Activated CD4-positive, alpha-beta memory T cell treated with anti-CD3 and anti-CD28 coated beads, Interleukin-2, amount 10 ng/mL, durations not matched to agents 7 days and 5 days (primary cell): ENCODE data around the gene GUK1. TPM values are rescaled to one million over a fixed set of nuclear protein-coding genes. Genes with fewer than 3 reads are reported as not detected.

Source experiments
- CTCF ChIA-PET: fragments of 350-600 bp; sonication (Branson Sonifier 250); formaldehyde crosslinking; loops from one replicate; lab custom pipeline; 2021; ENCODE audit warnings: antibody characterized with exemption, inconsistent platforms; lab: Charles Lee
- POLR2A ChIA-PET: fragments of 350-600 bp; sonication (Branson Sonifier 250); formaldehyde crosslinking; loops from one replicate; lab custom pipeline; 2021; ENCODE audit warnings: antibody characterized with exemption; lab: Charles Lee
- DNase-seq: peaks from one replicate; pipeline ENCODE4 v3.0.0-alpha.2; 2020
- H3K27ac Mint-ChIP-seq: one replicate; pipeline ENCODE4 v1.8.0; 2021; ENCODE audit warnings: mild to moderate bottlenecking, mixed read lengths
- H3K27me3 Mint-ChIP-seq: one replicate; pipeline ENCODE4 v1.8.0; 2021; ENCODE audit warnings: mixed read lengths
- H3K36me3 Mint-ChIP-seq: one replicate; pipeline ENCODE4 v1.8.0; 2021; ENCODE audit warnings: low read depth, mixed read lengths
- H3K4me1 Mint-ChIP-seq: one replicate; pipeline ENCODE4 v1.8.0; 2021; ENCODE audit warnings: mixed read lengths
- H3K4me3 Mint-ChIP-seq: one replicate; pipeline ENCODE4 v1.8.0; 2021; ENCODE audit warnings: mild to moderate bottlenecking, mixed read lengths
- H3K9me3 Mint-ChIP-seq: one replicate; pipeline ENCODE4 v1.8.0; 2021; ENCODE audit warnings: mixed read lengths
- total RNA-seq, 2 experiments: library from RNA; stranded (reverse); gene quantifications; one replicate each; pipeline ENCODE4 v1.2.3, GENCODE V29; 2021

The GUK1 gene
- total RNA-seq, 2 experiments from 2014 or later = 280 to 284 TPM

DNA sequence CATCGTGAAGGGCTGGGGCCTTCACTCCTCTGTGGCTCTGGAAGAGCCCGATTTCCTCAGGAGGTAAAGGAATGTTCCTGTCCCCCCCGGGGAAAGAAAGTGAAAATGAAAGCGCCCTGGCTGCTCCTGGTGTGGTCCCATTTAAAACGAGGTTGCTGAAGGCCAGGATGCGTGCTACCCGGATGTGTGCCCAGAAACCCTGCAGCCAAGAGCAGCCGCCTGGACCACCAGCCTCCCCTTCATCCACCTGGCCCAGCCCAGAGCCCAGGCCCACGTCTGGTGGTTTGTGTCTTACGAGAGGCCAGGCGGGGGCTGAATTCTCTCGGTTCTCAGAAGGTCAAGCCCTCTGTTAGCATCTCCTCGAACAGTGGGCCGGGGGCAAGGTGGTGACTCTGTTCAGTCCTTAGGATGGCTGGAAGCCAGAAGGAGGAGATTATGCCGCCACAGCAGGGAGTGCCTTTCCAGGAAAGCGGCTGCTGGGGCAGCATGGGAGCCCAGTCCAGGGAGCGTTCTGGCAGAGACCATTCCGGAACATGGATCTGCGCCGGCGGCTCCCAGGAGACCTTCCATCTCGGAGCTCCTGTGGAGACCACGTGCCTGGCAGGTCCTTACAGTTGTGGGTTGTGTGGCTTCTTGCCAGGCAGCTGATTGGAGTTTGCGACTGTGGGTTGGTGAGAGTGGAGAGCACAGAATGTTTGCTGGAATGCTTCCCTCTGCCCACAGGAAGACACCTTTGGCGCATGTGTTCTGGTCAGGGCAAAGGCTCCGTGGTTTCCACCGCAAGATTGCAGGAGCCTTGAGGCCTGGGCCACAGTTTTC is 1.4 kb downstream of the GUK1 start:
- peak overlapping the region; percentile 98 for H3K27ac Mint-ChIP-seq
- no peaks in the 10 kb centered on the region for H3K9me3 Mint-ChIP-seq
- H3K4me1 Mint-ChIP-seq = peaks cover 36% of the 10 kb centered on the region
- ChIA-PET CTCF (interaction anchor here (7.7 kb wide), 1 partner anchor 24 kb away, joined by 50 read pairs; the partner anchor contains the start of gene IBA57), POLR2A (interaction anchor here (1.0 to 10.2 kb wide), 8 partner anchors 8 to 345 kb away, joined by 3 to 95 read pairs (median 4); partner anchors contain the start of genes IBA57 and TRIM11)
- peak; percentile 58 for DNase-seq
- H3K36me3 Mint-ChIP-seq = peaks cover 28% of the 10 kb centered on the region
- H3K27me3 Mint-ChIP-seq = peaks cover 9% of the 10 kb centered on the region
- peak overlapping the region; percentile 99 for H3K4me3 Mint-ChIP-seq

DNA sequence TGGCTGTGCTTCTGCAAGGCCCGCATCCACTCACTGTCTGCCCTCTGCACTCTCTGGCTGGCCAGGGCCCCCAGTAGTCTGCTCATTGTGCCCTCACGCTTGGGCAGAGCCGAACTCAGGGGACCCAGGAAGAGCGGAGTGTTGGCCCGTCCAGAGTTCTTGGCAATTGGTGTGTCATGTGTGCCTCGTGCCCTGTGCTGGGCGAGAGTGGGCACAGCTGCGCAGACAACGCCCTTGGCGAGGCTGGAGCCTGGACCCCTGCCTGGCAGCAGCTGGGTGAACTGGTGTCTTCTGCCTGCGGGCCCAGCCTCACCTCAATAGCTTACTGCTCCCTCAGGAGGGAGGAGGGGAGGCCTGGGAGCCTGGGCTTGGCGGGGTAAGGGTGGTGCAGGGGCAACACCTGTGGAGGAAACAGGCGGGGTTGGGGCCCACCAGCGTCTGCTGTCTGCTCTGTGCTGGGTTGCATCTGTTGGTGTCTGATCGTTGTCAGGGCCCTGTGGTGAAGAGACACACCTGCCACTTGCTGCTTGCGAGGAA is 2.1 kb downstream of the GUK1 start:
- peak; percentile 15 for DNase-seq
- H3K36me3 Mint-ChIP-seq = peaks cover 28% of the 10 kb centered on the region
- H3K27ac Mint-ChIP-seq = peak overlapping the region; percentile 98
- peaks cover 1% of the 10 kb centered on the region for H3K27me3 Mint-ChIP-seq
- POLR2A ChIA-PET = interaction anchor here (1.0 to 10.2 kb wide), 4 partner anchors 10 to 264 kb away, joined by 4 to 95 read pairs (median 4); partner anchors contain the start of genes ARF1, IBA57 and TRIM11
- CTCF ChIA-PET = interaction anchor here (1.8 to 7.7 kb wide), 2 partner anchors 11 to 24 kb away, joined by 7 to 50 read pairs; partner anchors contain the start of gene IBA57
- H3K9me3 Mint-ChIP-seq = no peaks in the 10 kb centered on the region
- H3K4me3 Mint-ChIP-seq = peak overlapping the region; percentile 99
- H3K4me1 Mint-ChIP-seq = peaks cover 35% of the 10 kb centered on the region

DNA sequence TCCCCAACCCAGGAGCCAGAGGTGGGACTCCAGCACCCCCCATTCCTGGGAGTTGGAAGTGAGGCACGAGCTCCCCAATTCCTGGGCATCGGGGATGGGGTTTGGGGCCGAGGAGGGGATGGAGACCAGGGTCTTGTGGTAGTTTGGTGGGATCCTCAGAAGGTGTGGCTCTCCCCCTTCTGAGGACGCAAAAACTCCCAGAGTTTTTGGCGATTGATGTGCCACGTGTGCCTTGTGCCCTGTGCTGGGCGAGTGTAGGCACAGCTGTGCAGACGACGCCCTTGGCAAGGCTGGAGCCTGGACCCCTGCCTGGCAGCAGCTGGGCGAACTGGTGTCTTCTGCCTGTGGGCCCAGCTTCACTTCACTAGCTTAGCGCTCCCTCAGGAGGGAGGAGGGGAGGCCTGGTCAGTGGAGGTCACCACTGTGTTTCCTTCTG is 2.6 kb downstream of the GUK1 start:
- peaks cover 34% of the 10 kb centered on the region for H3K4me1 Mint-ChIP-seq
- H3K4me3 Mint-ChIP-seq = peak overlapping the region; percentile 99
- peaks cover 28% of the 10 kb centered on the region for H3K36me3 Mint-ChIP-seq
- no peaks in the 10 kb centered on the region for H3K27me3 Mint-ChIP-seq
- CTCF ChIA-PET = interaction anchor here (1.8 to 7.7 kb wide), 2 partner anchors 12 to 23 kb away, joined by 7 to 50 read pairs; partner anchors contain the start of gene IBA57
- no peaks in the 10 kb centered on the region for H3K9me3 Mint-ChIP-seq
- DNase-seq = no peak
- POLR2A ChIA-PET = interaction anchor here (1.3 to 10.2 kb wide), 3 partner anchors 9 to 60 kb away, joined by 4 to 95 read pairs (median 4); partner anchors contain the start of genes ARF1 and IBA57
- peak overlapping the region; percentile 98 for H3K27ac Mint-ChIP-seq

DNA sequence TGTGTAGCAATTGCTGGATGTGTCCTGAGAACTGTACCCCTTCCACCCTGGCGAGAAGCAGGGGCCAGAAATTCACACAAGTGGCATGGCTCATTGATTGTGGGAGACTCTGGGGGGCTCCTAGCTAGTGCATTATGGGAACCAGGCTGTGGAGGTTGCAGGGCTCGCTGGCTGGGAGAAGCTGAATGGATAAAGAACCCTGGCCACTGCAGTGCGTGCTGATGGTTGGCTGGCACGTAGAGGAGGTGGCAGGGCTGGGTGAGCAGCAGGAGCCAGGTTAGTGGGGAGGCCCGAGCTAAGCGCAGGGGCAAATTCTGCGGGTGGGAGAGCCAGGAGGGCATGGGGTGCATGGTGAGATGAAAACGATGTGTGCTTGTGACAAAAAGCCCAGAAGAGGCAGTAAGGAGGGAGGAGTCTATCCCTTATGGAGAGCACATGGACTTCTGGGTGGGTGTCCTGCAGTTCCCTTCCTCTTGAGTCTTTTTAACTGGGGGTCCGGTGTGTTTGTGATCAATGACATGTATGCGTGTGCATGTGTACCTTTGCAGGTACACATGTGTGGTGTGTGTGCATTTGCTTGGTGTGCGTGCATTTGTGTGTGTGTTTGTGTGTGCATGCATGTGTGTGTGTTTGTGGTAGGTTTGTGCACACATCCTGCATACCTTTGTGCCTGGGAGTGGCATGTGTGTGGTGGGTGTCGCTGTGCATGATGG is 3.6 kb downstream of the GUK1 start:
- Mint-ChIP-seq H3K9me3 (no peaks in the 10 kb centered on the region), H3K36me3 (peaks cover 28% of the 10 kb centered on the region), H3K27me3 (no peaks in the 10 kb centered on the region), H3K4me3 (peak overlapping the region; percentile 99), H3K4me1 (peaks cover 34% of the 10 kb centered on the region), H3K27ac (peak overlapping the region; percentile 35)
- CTCF ChIA-PET = interaction anchor here (1.8 to 7.7 kb wide), 2 partner anchors 13 to 22 kb away, joined by 7 to 50 read pairs; partner anchors contain the start of gene IBA57
- DNase-seq = peak; percentile 14
- POLR2A ChIA-PET = interaction anchor here (1.4 to 10.2 kb wide), 2 partner anchors 22 to 61 kb away, joined by 4 to 95 read pairs; partner anchors contain the start of genes ARF1 and IBA57

DNA sequence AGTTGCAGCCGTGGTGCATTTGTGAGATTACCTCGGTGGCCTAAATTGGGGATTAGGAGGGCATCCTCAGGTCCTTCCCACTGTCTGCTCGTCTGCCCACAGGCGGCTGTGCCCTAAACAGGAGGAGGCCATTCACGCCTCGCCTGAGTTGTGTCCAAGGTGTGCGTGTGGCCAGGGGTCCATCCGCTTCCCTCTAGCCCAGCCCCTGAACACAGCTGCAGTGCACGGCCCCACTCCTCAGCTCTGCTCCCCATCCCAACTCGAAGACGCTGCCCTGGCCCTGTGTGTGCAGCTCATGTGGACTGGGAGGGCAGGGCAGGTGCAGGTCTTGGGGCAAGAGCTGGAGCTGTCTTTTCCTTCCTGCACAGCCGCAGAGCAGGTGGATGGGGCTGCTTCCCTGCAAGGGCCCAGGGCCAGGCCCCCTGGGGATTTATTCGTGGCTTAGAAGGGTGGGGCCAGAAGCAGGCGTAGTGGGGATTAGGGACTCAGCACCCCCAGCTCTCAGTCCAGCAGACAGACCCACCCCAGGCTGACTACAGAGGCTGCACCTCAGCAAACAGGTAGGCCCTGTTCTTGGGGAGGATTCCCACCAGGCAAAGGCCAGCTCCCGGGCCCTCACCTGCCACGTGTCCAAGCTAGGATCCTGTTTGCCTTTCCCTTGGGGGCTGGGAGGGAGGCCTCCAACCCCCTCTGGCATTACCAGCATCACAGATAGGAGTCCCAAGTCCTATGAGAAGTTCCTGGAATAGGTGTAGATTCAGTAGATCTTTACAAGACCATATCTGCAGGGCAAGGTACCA is 4.3 kb downstream of the GUK1 start:
- Mint-ChIP-seq H3K36me3 (peaks cover 28% of the 10 kb centered on the region), H3K4me3 (no peak overlapping the region), H3K27me3 (no peaks in the 10 kb centered on the region), H3K27ac (no peak overlapping the region), H3K9me3 (no peaks in the 10 kb centered on the region), H3K4me1 (peaks cover 33% of the 10 kb centered on the region)
- ChIA-PET POLR2A (interaction anchor here (10.2 kb wide), 1 partner anchor 21 kb away, joined by 95 read pairs; the partner anchor contains the start of gene IBA57), CTCF (interaction anchor here (1.8 kb wide), 1 partner anchor 13 kb away, joined by 7 read pairs; no protein-coding TSS in a partner anchor)
- DNase-seq = peak; percentile 14

DNA sequence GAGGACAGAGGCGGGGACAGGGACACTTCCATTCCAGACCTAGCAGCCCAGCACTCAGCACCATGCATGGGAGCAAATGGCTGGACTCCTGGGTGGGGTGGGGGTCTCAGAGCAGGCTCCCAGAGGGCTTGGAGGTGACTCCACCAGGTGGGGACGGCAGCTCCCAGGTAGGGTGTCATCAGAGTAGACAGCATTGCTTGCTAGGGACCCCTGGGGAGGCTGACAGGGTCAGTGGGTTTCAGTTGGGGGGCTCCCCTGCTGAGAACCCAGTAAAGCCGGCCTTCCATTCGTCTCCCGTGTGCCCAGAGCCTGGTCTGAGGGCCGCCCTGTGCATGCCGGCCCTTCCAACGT is 4.9 kb downstream of the GUK1 start:
- Mint-ChIP-seq H3K36me3 (peaks cover 28% of the 10 kb centered on the region), H3K27me3 (no peaks in the 10 kb centered on the region), H3K27ac (no peak overlapping the region), H3K9me3 (no peaks in the 10 kb centered on the region), H3K4me3 (no peak overlapping the region), H3K4me1 (peaks cover 30% of the 10 kb centered on the region)
- POLR2A ChIA-PET = interaction anchor here (10.2 kb wide), 1 partner anchor 20 kb away, joined by 95 read pairs; the partner anchor contains the start of gene IBA57
- no peak for DNase-seq
- CTCF ChIA-PET = no interaction called here

DNA sequence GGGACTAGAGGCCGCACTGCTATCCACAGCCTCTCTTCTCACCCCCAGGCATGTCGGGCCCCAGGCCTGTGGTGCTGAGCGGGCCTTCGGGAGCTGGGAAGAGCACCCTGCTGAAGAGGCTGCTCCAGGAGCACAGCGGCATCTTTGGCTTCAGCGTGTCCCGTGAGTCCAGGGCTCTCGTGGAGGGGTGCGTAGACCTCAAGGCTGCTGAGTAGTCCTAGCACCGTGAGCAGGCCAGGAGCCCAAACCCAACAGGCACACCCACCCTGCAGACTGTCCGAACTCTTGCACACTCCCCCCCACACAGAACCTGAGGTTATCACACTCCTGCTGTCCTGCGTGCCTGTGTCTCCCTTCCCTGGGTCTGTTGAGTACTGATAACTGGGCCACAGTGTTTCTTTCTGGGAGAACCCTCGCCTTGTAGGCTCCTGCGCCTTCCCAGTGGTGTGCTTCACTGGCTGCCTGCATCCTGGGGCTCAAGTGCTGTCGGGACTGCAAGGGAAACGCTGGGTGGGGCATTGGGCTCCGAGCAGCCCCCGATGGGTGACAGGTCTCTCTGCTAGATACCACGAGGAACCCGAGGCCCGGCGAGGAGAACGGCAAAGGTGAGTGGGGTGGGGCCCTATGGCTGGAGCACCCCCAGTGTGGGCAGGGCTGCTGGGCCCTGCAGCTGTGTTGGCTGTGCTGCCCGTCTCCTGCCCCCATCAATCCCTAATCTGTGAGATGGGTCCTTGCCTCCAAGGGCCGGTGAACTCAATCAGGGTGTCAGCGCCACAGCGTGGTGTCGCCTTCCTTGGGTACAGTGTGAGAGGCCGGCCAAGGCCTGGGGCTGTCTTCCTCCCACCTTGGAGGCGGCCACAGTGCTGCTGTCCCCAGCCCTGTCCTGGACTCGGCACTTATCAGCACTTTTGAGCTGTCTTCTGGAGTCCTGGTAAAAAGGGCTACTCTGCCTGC is 5.7 kb downstream of the GUK1 start:
- no peaks in the 10 kb centered on the region for H3K27me3 Mint-ChIP-seq
- POLR2A ChIA-PET = interaction anchor here (10.2 kb wide), 1 partner anchor 19 kb away, joined by 95 read pairs; the partner anchor contains the start of gene IBA57

DNA sequence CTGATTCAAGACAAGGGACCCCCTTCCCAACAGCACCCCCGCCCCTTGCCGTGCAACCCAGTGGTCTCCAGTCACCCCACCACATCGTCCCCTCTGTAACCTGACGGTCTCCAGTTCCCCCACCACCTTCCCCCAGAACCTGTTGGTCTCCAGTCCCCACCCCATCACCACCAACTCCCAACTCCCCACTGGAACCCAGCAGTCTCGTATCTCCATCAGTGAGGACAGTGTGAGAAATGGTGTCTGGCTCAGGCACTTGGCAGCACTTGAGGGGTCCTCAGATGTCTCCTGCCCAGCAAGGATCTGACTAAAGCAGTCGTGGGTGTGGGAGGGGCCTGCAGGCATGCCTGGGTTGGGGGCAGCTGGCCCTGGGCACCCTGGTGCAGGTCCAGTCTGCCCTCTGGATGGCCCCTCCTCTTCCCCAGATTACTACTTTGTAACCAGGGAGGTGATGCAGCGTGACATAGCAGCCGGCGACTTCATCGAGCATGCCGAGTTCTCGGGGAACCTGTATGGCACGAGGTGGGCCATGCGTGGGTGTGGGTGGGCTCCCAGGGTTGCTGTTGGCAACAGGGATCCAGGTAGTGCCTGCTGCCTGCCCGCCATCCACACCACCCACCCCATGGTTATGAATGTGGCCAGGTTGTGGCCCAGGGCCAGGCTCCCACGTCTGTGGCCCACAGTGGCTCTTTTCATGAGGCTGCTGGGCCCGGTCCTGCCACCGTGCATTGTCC is 6.5 kb downstream of the GUK1 start:
- CTCF ChIA-PET = no interaction called here

More for the DNA sequence above, 5.7 kb downstream of the GUK1 start:
- H3K4me1 Mint-ChIP-seq = peaks cover 30% of the 10 kb centered on the region
- no peak overlapping the region for H3K4me3 Mint-ChIP-seq
- H3K9me3 Mint-ChIP-seq = no peaks in the 10 kb centered on the region
- peaks cover 28% of the 10 kb centered on the region for H3K36me3 Mint-ChIP-seq
- no peak overlapping the region for H3K27ac Mint-ChIP-seq
- CTCF ChIA-PET = no interaction called here
- DNase-seq = no peak

DNA sequence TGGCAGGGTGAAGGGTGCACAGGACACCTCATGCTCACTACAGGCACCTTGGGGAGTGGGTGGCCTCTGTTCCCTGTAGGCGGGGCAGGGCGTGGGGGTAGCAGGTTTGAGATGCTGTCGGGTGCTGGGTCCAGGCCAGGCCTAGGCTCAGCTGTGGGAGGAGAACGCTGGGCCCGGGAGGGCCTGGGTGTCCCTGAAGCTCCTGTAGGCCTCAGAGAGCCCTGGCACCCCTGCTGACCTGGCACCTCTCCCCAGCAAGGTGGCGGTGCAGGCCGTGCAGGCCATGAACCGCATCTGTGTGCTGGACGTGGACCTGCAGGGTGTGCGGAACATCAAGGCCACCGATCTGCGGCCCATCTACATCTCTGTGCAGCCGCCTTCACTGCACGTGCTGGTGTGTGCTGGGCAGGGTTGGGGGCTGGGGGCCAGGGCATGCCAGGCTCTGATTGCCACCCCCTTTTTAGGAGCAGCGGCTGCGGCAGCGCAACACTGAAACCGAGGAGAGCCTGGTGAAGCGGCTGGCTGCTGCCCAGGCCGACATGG is 7.1 kb downstream of the GUK1 start:
- Mint-ChIP-seq H3K9me3 (no peaks in the 10 kb centered on the region), H3K27ac (no peak overlapping the region), H3K36me3 (peaks cover 16% of the 10 kb centered on the region), H3K4me1 (peaks cover 21% of the 10 kb centered on the region), H3K27me3 (no peaks in the 10 kb centered on the region), H3K4me3 (no peak overlapping the region)
- CTCF ChIA-PET = no interaction called here
- no peak for DNase-seq
- POLR2A ChIA-PET = no interaction called here

More for the DNA sequence above, 6.5 kb downstream of the GUK1 start:
- Mint-ChIP-seq H3K4me1 (peaks cover 27% of the 10 kb centered on the region), H3K9me3 (no peaks in the 10 kb centered on the region), H3K27me3 (no peaks in the 10 kb centered on the region), H3K4me3 (no peak overlapping the region), H3K27ac (no peak overlapping the region), H3K36me3 (peaks cover 20% of the 10 kb centered on the region)
- POLR2A ChIA-PET = interaction anchor here (10.2 kb wide), 1 partner anchor 19 kb away, joined by 95 read pairs; the partner anchor contains the start of gene IBA57
- no peak for DNase-seq

DNA sequence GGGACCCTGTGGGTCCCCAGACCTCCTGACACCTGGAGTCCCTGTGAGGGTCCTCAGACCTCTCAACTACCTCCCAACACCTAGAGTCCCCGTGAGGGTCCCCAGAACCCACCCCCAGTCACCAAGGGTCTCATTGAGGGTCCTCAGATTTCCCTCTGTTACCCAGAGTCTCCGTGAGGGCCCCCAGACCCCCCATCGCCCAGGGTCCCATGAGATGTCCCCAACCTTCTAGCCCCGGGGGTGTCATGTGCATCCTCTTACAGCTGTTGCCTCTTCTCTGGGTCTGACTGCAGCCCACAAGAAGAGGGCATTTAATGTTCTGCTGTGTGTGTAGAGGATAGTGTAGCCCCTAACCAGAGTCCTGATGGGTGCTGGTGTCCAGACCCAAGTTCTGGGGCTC is 7.7 kb downstream of the GUK1 start:
- DNase-seq = no peak
- Mint-ChIP-seq H3K4me3 (no peak overlapping the region), H3K27me3 (no peaks in the 10 kb centered on the region), H3K27ac (no peak overlapping the region), H3K9me3 (no peaks in the 10 kb centered on the region), H3K4me1 (peaks cover 16% of the 10 kb centered on the region), H3K36me3 (peaks cover 12% of the 10 kb centered on the region)
- ChIA-PET CTCF (no interaction called here), POLR2A (no interaction called here)
